Anterior cingulate cortex (tissue), 58 donors: ENCODE data around the gene SPOP.
"Not testable (repeated sequence)": the region's sequence is repeated elsewhere in the genome, so short reads cannot be mapped to it uniquely, and the experiment has no call there.

Experiments
- DNase-seq, 58 donors: peaks; one replicate each; lab custom pipeline; 2025; lab: John Stamatoyannopoulos, UW

SPOP gene

GRCh38 chr17:49556223-49556943, 121.5 kb downstream of the SPOP start:
- DNase-seq: peak in 50 of 58 donors; percentile 14 to 87 (median 52)

- no peak for DNase-seq
Observed at GRCh38 chr17:49555495-49556222, 122.2 kb downstream of the SPOP start.

- no peak for DNase-seq
Observed at GRCh38 chr17:49554694-49555494, 123.0 kb downstream of the SPOP start.

GRCh38 chr17:49553676-49554335, 124.1 kb downstream of the SPOP start:
- DNase-seq: no peak

GRCh38 chr17:49552070-49552751, 125.7 kb downstream of the SPOP start:
- no peak for DNase-seq

GRCh38 chr17:49551221-49552069, 126.5 kb downstream of the SPOP start:
- DNase-seq: no peak

- not testable (repeated sequence) for DNase-seq
Observed at GRCh38 chr17:49550764-49551163, 127.1 kb downstream of the SPOP start.

- no peak for DNase-seq
Observed at GRCh38 chr17:49549691-49550678, 127.9 kb downstream of the SPOP start.

GRCh38 chr17:49549311-49549605, 128.6 kb downstream of the SPOP start:
- DNase-seq: no peak
